Stimulated activated CD8-positive, alpha-beta memory T cell treated with anti-CD3 and anti-CD28 coated beads, Interleukin-15, amount 100 ng/mL, for 4 hours (primary cell): Measurements from ENCODE around the gene SPATA25.
"Not testable (repeated sequence)": the region's sequence is repeated elsewhere in the genome, so short reads cannot be mapped to it uniquely, and the experiment has no call there.

Experiments used
- DNase-seq, 2 donors: peaks; one replicate each; pipeline ENCODE4 v3.0.0-alpha.2; 2020; ENCODE audit warnings: low read depth in 2 of 2

SPATA25 gene

GRCh38 chr20:45913116-45913515, 25.7 kb upstream of the SPATA25 start:
- no peak for DNase-seq

- no peak for DNase-seq
Measured at GRCh38 chr20:45912344-45912682, 24.9 kb upstream of the SPATA25 start.

GRCh38 chr20:45911486-45912343, 24.3 kb upstream of the SPATA25 start, which contains the start of gene PLTP:
Gene PLTP (minus strand): TSS chr20:45912155. CDS start chr20:45911452, 703 bp downstream.
- DNase-seq, result no peak

GRCh38 chr20:45910670-45911485, 23.5 kb upstream of the SPATA25 start:
- peak; percentile 83 to 87 for DNase-seq

GRCh38 chr20:45909817-45910669, 22.6 kb upstream of the SPATA25 start:
- no peak for DNase-seq

- no peak for DNase-seq
Measured at GRCh38 chr20:45909336-45909808, 21.9 kb upstream of the SPATA25 start.

- no peak for DNase-seq
Measured at GRCh38 chr20:45908084-45908483, 20.7 kb upstream of the SPATA25 start.

- no peak for DNase-seq
Measured at GRCh38 chr20:45907219-45907948, 20.0 kb upstream of the SPATA25 start.

- no peak for DNase-seq
Measured at GRCh38 chr20:45905505-45906079, 18.2 kb upstream of the SPATA25 start.

- no peak for DNase-seq
Measured at GRCh38 chr20:45904583-45905504, 17.4 kb upstream of the SPATA25 start.

- DNase-seq, result no peak
Measured at GRCh38 chr20:45902199-45902701, 14.8 kb upstream of the SPATA25 start.

GRCh38 chr20:45901332-45901731, 13.9 kb upstream of the SPATA25 start:
- DNase-seq, result not testable (repeated sequence)

- no peak for DNase-seq
Measured at GRCh38 chr20:45899046-45899835, 11.8 kb upstream of the SPATA25 start.

- DNase-seq, result no peak
Measured at GRCh38 chr20:45898285-45898684, 10.9 kb upstream of the SPATA25 start.

- no peak for DNase-seq
Measured at GRCh38 chr20:45897692-45898091, 10.3 kb upstream of the SPATA25 start.

- no peak for DNase-seq
Measured at GRCh38 chr20:45897289-45897688, 9.9 kb upstream of the SPATA25 start.

- no peak for DNase-seq
Measured at GRCh38 chr20:45896641-45897161, 9.3 kb upstream of the SPATA25 start.

- no peak for DNase-seq
Measured at GRCh38 chr20:45894797-45895196, 7.4 kb upstream of the SPATA25 start.
